Prostate gland (tissue), 2 donors: Measurements from ENCODE around the gene COMMD7.

Experiments
- CTCF ChIP-seq, 4 experiments: fragments of 200-600 bp in 2 of 4; fragments of 450-650 bp in 2 of 4; sonication (generic) in 2 of 4; IDR thresholded peaks; 1 replicate in 3 of 4; 2 replicates in 1 of 4; pipeline ENCODE4 v1.5.1; 2016 to 2019; ENCODE audit warnings: antibody characterized with exemption in 4 of 4, mild to moderate bottlenecking in 2 of 4, moderate library complexity in 2 of 4
- POLR2A ChIP-seq: fragments of 450-650 bp; IDR thresholded peaks from one replicate; pipeline ENCODE4 v1.6.1; 2016; ENCODE audit warnings: antibody characterized with exemption, mild to moderate bottlenecking
- POLR2AphosphoS5 ChIP-seq: sonication (generic); formaldehyde crosslinking; IDR thresholded peaks from one replicate; pipeline ENCODE4 v1.6.1; 2017; ENCODE audit warnings: antibody characterized with exemption

GRCh38 chr20:32737371-32738223, 5.7 kb downstream of the COMMD7 start:
- TF ChIP-seq CTCF (IDR thresholded peaks at IDR 0.05) (no peak), POLR2A (no peak), POLR2AphosphoS5 (no peak)
